Cerebellar nuclear complex (tissue), 1 donor: ENCODE results near the gene LAMA2.

Experiments used
- DNase-seq, 2 experiments: peaks; one replicate each; lab custom pipeline; 2025; lab: John Stamatoyannopoulos, UW

LAMA2 gene

DNA sequence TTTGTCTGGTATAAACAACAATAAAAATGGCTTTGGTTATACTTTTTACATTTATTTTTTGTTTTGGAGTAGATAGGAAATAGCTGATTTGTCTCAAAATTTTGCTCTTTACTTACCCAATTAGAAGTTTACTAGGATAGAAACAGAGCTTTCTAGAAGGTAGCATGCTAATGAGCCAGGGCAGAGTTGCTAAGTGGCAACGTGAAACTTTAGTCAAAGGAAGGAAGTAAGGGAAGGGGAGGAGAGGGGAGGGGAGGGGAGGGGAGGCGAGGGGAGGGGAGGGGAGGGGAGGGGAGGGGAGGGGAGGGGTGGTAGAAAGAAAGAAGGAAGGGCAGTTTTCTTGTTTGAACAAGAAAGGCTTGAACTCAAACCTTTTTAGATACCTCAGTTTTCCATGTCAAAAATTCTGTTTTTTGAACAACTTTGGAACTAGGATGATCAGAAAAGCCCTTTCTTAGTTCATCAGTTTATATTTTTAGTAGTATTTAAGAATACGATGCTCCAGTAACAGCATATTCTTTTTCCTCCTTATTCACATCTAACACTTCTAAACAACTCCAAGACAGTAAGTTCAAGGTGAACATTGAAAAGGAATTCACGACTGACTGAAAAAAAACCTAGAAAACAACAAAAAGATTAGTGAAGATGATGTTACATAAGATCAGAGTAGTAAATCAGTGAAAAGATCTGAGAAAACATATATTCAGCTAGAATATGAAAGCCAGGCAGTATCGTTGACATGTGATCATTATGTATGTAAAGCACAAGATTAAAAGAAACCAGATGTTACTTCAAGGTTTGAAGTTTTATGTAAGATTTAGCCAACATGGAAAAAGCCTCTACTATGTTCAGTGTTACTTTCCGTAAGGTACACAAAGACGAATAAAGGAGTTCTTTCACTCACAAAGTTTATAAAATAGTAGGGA, 563.6 kb downstream of the LAMA2 start:
- DNase-seq = no peak

DNA sequence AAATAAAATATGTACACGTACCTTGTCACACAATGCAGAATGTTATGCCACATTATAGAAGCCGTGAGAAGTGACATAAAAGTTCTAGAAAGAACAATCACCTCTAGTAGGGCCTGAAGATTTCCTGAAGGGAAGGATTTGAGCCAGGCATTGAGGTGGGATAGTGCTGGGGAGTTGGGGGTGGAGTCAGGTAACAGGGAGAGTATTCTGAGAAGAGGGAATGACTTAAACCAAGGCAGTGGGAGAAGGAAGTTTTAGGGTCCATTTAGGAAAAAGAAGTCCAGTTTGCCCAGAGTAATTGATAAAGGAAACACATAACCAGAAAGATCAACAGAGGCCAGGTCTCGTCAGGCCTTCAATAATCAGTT, 564.2 kb downstream of the LAMA2 start:
- DNase-seq = no peak

DNA sequence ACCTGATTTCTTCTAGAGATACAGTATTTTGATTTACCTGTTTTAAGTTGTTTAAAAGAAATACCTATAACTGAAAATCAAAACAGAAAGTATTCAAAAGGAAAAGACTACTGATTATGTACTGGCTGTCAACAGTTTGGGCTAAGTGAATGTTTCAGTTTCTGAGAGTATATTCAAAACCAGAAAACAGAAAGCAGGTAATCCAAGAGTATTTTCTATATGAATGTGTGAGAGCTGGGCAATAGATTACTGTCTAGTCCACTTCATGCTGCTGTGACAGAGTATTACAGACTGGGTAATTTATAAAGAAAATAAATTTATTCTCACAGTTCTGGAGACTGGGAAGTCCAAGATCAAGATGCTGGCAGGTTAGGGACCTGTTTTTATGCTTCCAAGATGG, 566.0 kb downstream of the LAMA2 start:
- DNase-seq = no peak

DNA sequence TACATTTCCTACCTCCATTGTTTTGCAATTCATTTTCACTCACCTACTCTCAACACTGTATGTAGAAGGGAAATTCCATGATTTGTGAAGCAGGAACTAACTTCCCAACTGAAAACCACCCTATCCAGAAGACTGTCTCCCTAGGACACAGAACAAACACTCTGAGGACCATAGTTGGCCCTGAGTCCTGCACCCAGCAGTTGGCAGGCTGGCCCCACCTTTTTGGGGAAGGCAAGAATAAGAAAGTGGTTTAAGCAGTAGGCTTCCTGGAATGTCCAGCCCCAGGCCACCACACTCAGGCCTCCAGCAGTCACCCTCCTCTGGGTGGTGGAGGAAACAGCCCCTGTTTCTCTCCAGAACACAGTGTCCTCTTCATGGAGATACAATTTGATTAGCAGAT, 568.2 kb downstream of the LAMA2 start:
- DNase-seq = no peak

DNA sequence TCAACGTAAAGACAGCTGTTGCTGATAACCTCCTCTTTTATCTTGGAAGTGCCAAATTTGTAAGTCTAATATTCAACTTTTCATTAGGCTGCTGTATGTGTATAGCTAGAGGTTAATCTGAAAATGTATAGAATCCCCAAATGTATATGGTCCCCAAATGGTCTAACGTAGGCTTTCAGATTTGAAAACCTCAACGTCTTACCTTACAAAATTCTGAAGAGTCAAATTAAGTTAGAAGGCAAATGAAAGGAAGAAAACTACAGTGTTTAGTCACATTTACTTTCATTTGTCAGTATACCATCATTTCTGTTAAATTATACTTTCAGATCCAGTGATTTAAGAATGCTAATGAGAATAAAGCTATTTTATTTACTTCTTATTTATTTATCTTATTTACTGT, 570.1 kb downstream of the LAMA2 start:
- no peak for DNase-seq

DNA sequence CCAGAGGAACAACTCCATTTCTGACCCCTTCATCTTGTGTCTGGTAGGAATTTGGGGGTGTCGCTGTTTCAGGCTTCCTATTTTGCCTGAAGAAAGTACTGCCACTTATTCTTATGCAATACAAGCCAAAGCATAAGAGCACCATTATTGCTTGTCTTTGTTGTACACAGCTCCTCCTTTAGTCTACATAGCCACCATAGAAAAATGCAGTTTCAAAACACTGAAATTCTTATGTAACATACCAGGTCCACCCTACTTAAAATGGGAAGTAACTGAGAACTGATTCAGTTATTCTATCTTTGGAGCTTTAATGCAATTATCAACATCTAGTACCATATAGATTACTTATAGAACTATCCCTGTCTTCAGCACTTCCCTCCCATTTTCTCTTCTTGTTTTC, 571.5 kb downstream of the LAMA2 start:
- no peak for DNase-seq

DNA sequence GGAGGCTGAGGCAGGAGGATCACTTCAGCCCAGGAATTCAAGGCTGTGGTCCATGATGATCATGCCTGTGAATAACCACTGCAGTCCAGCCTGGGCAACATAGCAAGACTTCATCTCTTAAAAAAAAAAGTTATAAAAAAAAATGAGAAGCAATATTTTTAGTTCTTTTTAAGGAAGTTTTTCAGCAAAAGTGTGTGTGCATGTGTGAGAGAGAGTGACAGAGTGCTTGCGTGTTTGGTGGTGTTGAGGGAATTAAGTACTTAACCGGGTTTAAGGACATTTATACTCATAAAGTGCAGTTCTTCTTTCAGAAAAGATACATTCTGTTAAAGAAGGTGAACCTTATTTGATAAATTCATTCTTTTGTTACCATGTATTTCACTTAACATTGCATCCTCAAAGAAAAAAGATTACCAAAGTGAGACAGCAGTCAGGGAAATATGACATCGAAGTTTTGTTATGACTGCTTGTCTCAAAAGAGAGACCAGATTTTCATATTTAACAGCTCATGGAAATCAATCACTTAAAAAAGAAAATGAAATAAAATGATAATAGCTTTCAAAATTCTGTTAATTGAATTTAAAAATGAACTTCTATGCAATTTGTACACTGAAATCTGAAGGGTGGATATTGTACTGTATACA, 572.3 kb downstream of the LAMA2 start:
- no peak for DNase-seq

DNA sequence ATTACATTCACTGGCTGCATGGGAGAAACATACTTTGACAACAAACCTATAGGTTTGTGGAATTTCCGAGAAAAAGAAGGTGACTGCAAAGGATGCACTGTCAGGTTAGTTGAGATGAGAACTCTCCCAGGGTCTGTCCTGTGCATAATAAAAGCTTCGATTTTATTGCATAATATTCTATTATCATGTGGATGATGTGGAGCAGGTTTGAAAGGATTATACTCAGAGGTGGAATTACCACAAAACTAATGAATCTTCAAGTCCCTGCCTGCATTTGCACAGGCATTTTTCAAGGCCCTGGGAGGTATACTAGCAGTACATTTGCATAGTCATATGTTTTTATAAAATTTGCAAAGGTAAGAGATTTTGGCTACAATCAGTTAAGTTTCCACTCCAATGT, 577.3 kb downstream of the LAMA2 start:
- no peak for DNase-seq

DNA sequence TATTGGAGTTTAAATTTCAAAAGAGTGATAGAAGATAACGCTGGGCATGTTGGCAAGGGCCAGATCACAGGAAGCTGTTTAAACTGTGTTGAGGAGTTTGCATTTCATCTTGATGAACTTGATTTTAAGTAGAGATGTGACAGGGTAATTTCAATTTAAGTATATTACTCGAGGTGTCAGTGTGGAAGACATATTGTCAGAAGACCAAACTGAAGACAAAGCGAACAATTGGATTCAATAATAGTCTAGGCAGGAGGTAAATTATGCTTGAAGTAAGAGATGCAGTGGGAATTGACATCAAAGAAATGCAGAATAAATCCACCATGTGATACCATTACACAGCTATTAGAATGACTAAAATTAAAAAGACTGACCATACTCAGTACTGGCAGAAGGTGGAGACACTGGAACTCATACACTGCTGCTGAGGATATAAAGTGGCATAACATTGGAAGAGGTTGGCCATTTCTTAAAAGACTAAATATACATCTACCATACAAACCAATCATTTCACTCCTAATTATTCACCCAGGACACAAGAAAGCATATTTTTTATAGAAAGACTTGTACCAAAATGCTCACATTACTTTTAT, 586.2 kb downstream of the LAMA2 start:
- DNase-seq = no peak

DNA sequence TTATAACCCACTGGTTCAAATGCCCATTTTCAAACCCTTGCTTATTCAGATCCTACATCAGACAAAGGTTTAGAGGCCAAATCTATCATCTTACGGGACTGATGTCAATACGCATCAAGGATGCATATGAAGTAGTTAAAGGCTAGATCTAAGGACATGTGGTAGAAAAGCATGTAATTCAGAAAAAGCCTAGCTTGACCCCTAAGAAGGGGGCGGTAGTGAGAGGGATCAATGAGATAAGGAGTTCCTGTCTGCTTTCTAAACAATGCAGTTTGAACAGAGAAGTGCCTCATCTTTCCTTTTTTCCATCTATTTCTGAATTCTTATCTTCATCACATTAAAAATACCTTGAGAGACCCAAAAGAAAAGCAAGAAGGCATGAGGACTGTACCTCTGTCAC, 589.3 kb downstream of the LAMA2 start:
- DNase-seq = no peak

DNA sequence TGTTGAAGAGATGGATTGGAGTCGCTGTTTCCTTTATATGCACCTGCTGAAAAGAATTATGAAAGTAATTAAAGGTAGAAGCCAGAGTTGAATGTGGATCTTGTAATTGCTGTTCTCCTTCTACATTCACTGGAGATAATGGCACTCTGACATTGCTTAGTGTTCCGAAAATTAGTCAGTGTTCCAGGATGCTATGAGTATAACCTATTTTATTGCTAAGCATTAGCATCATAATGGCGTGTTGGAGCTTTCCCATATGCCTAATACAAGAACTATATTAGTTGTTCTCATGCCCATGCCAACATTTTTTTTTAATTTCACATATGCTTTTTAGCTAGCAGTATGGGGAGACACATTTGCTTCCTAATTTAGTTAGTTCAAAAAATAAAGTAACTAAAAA, 590.6 kb downstream of the LAMA2 start:
- no peak for DNase-seq

DNA sequence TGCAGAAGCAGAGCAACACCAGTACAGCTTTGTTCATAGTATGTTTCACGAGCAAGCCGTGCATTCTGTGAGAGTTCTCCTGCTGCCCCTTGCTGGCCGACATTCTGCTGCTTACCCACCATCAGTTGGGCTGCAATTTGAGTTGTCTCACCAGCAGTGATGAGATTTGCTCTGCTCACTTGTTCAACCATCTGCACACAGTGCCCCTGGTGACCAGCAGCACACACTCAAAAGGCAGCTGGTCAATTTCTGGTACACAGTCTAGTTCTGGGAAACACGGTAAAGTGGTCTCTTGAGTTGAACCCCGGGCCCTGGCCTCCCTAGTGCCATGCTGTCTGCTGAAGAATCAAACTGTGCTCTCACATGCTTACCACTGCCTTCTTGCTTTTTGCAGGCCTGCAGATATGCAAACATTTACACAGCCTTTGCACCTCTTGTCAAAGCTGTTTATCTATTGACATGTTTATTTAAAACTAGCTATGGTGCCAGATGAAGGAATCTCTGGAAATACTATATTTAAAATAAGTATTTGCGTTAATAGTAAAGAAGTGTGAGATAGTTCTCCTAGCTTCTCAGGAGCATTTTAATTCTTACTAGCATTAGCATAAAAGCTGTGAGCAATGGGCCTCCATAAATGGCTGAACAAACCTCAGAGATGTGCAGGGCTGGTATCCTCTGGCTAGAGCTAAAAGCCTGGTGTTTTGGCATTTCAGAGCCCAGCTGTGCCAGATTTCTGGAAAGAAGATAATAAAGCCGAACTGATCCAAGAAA, 592.7 kb downstream of the LAMA2 start:
- DNase-seq = no peak

DNA sequence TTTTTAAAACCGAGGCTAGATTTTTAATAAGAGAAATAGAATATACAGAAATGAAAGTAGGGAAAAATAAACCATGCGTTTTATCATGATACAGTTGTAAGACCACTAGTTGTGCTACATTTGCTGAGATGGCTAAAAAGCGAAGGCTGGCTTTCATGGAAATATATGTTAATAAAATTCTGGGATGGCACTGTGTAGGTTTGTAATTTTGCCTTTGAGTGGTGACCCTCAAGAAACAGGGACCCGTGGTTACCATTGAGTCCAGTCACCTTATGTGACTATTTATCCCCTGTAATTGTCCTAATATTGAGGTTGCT, 593.3 kb downstream of the LAMA2 start:
- no peak for DNase-seq

DNA sequence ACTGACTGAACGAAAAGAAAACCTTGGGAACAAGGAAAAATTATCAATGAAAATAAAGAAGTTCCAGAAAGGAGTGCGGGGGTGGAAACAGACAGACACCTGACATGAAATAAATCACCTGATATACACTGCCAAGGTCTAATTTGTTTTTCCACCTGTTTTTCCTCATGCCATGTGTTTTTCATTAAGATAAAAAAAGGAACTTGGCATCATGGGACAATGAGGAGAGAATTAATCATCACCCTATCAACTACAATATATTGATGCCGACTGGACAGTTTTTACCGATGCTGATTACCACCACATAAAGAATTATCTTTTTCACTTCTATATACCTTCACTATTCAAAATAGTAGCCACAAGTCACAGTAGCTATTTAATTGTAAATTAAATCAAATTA, 593.9 kb downstream of the LAMA2 start:
- DNase-seq = no peak

DNA sequence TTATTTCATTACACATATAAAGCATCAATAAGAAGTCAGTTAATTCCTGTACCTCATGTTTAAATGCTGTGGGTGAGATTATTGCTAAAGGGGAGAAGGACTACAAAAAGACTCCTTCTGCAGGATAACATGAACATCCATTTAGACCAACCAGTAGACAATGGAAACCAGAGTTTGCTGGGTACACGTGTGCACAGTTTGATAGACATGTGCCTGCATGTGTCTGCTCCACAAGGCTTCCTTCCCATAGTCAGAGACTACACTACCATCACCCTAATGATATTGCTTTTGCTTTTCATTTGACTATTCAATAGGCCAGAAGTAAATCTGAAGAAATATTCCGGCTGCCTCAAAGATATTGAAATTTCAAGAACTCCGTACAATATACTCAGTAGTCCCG, 595.4 kb downstream of the LAMA2 start:
- no peak for DNase-seq

DNA sequence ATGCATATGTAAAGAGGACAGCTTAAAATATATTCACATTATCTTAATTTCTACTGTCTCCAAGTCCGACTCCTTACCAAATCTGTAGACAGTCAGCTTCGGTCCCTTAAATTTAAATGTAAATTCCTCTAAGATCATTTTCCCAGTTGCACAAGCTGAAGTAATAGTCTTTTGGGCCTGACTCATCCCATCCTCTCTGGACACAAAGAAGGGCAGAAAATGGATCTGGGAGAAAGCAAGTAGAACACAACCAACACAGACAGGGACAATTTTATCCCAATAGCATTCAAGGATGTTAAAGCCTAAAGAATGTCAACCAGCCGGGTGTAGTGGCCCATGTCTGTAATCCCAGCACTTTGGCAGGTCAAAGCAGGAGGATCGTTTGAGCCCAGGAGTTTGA, 598.8 kb downstream of the LAMA2 start:
- no peak for DNase-seq

DNA sequence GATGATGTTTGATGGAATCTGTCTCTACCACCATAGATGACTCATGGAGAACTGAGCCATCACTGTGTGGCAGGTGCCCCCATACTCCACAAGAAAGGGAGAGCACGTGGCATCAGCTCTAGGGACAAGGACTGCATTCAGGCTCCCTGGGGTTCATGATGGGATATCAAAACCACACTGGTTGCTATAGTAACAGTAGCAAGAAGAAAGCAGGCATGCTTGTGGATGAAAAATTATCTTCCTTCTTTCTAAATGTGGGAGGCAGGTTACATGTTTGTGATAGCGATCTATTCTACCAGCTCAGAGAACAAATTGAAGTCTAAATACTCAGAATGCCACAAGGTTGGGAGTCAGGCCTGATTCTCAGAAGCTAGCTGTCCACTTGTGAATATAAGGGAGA, 602.8 kb downstream of the LAMA2 start:
- DNase-seq = no peak

DNA sequence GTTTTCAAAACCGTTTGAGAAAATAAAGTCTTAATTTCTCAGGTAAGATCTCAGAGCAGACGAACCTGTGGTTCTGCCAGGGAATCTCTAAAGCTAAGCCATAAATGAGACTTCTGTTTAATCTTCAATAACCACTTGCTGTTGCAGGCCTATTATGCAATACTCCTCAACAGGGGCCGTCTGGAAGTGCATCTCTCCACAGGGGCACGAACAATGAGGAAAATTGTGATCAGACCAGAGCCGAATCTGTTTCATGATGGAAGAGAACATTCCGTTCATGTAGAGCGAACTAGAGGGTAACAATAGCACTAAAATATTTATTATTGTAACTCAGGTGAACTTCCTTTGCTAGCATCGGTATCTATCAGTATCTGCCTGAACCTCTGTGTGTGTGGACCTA, 603.4 kb downstream of the LAMA2 start:
- DNase-seq = no peak

DNA sequence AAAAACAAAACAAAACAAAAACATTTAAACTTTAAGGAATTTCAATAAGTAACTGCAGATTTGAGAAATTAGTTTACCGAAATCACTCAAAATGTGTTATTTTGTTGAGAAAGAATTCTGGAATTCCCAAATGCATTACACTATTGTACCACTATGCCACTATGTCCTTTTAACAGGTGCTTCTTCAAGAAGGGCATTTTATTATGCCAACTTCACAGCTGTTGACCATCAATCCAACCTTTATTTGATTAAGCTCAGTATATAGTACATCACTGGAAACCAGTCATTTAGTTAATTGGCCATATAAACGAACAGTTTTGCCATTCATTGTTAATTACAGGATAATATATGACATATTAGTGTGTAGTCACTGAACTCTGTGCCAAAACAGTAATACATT, 605.4 kb downstream of the LAMA2 start:
- DNase-seq = no peak

DNA sequence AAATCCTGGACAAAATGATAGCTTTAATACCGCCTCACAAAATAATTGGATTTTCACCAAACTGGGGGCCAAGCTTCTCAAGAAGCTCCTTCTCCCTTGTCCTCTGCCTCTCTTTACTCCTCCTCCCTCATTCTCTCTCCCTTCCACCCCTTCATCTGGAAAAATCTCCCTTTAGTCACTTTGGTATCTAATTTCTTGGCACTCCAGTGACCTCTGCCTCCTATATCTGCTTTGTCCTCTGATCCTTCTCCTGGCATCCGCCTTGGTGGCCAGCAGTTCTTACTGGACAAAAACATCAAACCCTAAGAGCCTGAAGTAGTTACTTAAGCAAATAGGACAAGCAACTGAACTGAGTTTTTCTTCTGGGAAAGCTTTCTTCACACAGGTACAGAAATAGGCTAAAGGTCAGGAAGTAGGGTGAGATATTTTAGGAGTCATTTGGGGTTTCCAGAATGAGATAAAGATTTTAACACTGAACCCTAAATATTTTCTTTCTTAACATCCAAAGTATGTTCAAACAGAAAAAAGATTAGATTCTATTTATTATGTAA, 606.4 kb downstream of the LAMA2 start:
- no peak for DNase-seq

DNA sequence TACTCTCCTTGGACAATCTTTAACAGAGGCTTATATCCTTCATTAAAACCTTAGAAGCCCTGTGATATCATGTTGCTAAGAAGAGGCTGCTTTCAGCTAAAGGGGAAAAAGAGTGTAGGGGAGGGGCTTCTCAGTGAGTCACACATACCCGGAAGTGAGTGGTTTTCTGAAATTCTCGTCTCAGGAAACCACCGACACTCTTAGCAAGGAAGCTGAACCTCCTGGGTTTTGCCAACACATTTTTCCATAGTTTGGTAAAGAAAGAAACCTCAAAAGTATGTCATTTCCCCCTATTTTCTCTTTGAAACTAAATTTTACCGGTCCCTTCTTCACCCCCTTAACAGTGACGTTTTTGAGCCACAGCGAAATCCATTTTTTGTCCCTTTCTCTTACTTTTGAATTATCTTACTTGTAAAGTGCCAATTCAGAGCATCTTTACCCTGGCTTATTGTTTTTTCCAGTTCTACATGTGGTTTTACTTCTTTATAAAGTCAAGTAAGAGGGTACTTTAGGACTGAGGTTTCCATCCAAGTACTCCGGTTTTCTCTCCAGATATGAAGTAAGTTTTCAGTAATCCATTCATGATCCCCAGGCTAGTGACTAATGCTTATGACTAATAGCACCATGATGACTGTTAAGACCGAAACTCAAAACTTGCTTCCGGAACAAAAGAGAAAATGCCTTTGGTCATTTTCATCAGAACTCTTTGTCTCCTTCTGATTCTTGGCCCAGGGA, 607.8 kb downstream of the LAMA2 start:
- DNase-seq = no peak

DNA sequence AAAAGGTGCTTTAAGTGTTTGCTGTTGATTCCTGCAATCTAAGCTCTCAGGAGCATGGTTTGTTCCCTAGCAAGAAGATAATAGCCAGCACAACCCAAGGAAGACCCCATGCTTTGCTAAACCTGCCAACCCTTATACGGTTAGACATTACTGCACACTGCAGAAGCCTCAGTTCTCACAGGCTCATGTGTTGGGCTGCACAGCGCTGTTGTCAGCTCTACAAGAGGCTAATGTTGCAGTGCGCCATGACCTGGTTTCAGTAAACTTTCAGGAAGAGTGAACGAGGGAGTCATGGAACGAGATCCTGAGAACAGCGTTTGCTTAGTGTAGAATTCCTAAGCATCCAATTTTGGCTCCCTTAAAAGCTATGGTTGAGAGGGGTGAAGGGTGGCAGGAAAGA, 608.5 kb downstream of the LAMA2 start:
- no peak for DNase-seq
